ENCODE measurements around the gene MTMR3. TPM values are rescaled to one million over a fixed set of nuclear protein-coding genes. Genes with fewer than 3 reads are reported as not detected.

MTMR3 gene
- polyA plus RNA-seq, 1 experiment = 32.8 TPM

GRCh38 chr22:30064172-30064571, 181.2 kb downstream of the MTMR3 start:
- POLR2A ChIA-PET = no interaction called here

GRCh38 chr22:30073743-30074142, 190.8 kb downstream of the MTMR3 start:
- no peak for TF ChIP-seq CTCF (IDR thresholded peaks at IDR 0.05; ENCODE audit: insufficient read depth, low read depth, low read length)
- ChIA-PET CTCF (no interaction called here), POLR2A (no interaction called here)
- peaks cover 12% of the 10 kb centered on the region for H3K27me3 ChIP-seq (ENCODE audit: control insufficient read depth, insufficient read depth, low read length)
- DNase-seq (ENCODE audit: low read depth) = no peak
- no peaks in the 10 kb centered on the region for H3K36me3 ChIP-seq (ENCODE audit: control insufficient read depth, insufficient read depth, low read length)
- H3K4me3 ChIP-seq (ENCODE audit: low read depth, low read length) = no peak overlapping the region

More at GRCh38 chr22:30064172-30064571, 181.2 kb downstream of the MTMR3 start:
- H3K36me3 ChIP-seq (ENCODE audit: control insufficient read depth, insufficient read depth, low read length) = no peaks in the 10 kb centered on the region
- H3K4me3 ChIP-seq (ENCODE audit: low read depth, low read length) = no peak overlapping the region
- CTCF ChIA-PET = no interaction called here
- DNase-seq (ENCODE audit: low read depth) = no peak
- peaks cover 2% of the 10 kb centered on the region; the same call in 1 of the 2 replicates for H3K27me3 ChIP-seq (ENCODE audit: control insufficient read depth, insufficient read depth, low read length)
- TF ChIP-seq CTCF (IDR thresholded peaks at IDR 0.05; ENCODE audit: insufficient read depth, low read depth, low read length) = no peak

- H3K36me3 ChIP-seq (ENCODE audit: control insufficient read depth, insufficient read depth, low read length) = no peaks in the 10 kb centered on the region
- ChIA-PET CTCF (no interaction called here), POLR2A (no interaction called here)
- no peak for TF ChIP-seq CTCF (IDR thresholded peaks at IDR 0.05; ENCODE audit: insufficient read depth, low read depth, low read length)
- peaks cover 12% of the 10 kb centered on the region for H3K27me3 ChIP-seq (ENCODE audit: control insufficient read depth, insufficient read depth, low read length)
- no peak overlapping the region for H3K4me3 ChIP-seq (ENCODE audit: low read depth, low read length)
- DNase-seq (ENCODE audit: low read depth) = no peak
Observed at GRCh38 chr22:30074147-30074546, 191.2 kb downstream of the MTMR3 start.

GRCh38 chr22:30074994-30075393, 192.0 kb downstream of the MTMR3 start:
- no peak overlapping the region for H3K4me3 ChIP-seq (ENCODE audit: low read depth, low read length)
- no peak for TF ChIP-seq CTCF (IDR thresholded peaks at IDR 0.05; ENCODE audit: insufficient read depth, low read depth, low read length)
- ChIA-PET POLR2A (no interaction called here), CTCF (interaction anchor here (0.5 to 2.9 kb wide), 3 partner anchors 14 to 439 kb away, joined by 3 to 11 read pairs (median 5); no protein-coding TSS in a partner anchor)
- H3K27me3 ChIP-seq (ENCODE audit: control insufficient read depth, insufficient read depth, low read length) = peaks cover 12% of the 10 kb centered on the region
- no peaks in the 10 kb centered on the region for H3K36me3 ChIP-seq (ENCODE audit: control insufficient read depth, insufficient read depth, low read length)
- DNase-seq (ENCODE audit: low read depth) = no peak

GRCh38 chr22:30077279-30077880, 194.4 kb downstream of the MTMR3 start:
- no peak overlapping the region for H3K4me3 ChIP-seq (ENCODE audit: low read depth, low read length)
- H3K27me3 ChIP-seq (ENCODE audit: control insufficient read depth, insufficient read depth, low read length) = peaks cover 10% of the 10 kb centered on the region
- ChIA-PET CTCF (interaction anchor here (0.5 to 2.9 kb wide), 3 partner anchors 11 to 86 kb away, joined by 3 to 11 read pairs (median 3); no protein-coding TSS in a partner anchor), POLR2A (no interaction called here)
- no peaks in the 10 kb centered on the region for H3K36me3 ChIP-seq (ENCODE audit: control insufficient read depth, insufficient read depth, low read length)
- TF ChIP-seq CTCF (IDR thresholded peaks at IDR 0.05; ENCODE audit: insufficient read depth, low read depth, low read length) = no peak
- no peak for DNase-seq (ENCODE audit: low read depth)

Measured in BJ (cell line).